H1 (cell line): ENCODE data around the gene C3orf18.

Experiments
- BACH1 ChIP-seq: IDR thresholded peaks from 2 replicates; pipeline ENCODE4 v1.6.1; 2012; ENCODE audit warnings: low read length, improper control_type of control experiment
- CTCF ChIP-seq, 3 experiments: IDR thresholded peaks; 1 replicate in 2 of 3; 2 replicates in 1 of 3; pipeline versions ENCODE4 v1.5.1 to v1.6.1; 2011; ENCODE audit warnings: low read length in 3 of 3, mild to moderate bottlenecking in 3 of 3, inconsistent platforms in 2 of 3, low read depth in 1 of 3, moderate library complexity in 1 of 3; ENCODE audit not compliant: insufficient read depth in 1 of 3; ENCODE audit errors: control extremely low read depth in 1 of 3
- SIN3A ChIP-seq, 2 experiments: IDR thresholded peaks in 1 of 2; conservative IDR thresholded peaks in 1 of 2; 2 replicates each; pipeline ENCODE4 v1.6.1; 2011 to 2012; ENCODE audit warnings: low read length in 2 of 2, improper control_type of control experiment in 1 of 2, low read depth in 1 of 2, mild to moderate bottlenecking in 1 of 2

GRCh38 chr3:50573566-50574443, 6.3 kb upstream of the C3orf18 start:
- TF ChIP-seq CTCF (IDR thresholded peaks at IDR 0.05; ENCODE audit: control extremely low read depth in 1 of 3, insufficient read depth in 1 of 3, low read depth in 1 of 3, low read length in 3 of 3) (no peak), SIN3A (conservative IDR thresholded peaks at IDR 0.05 in 1 of 2, IDR thresholded peaks at IDR 0.05 in 1 of 2; ENCODE audit: low read depth in 1 of 2, low read length in 2 of 2) (no peak), BACH1 (no peak)
